Sigmoid colon (tissue), 7 donors: ENCODE data around the gene GRAMD1A. TPM values are rescaled to one million over a fixed set of nuclear protein-coding genes. Genes with fewer than 3 reads are reported as not detected.
A peak's percentile ranks its signal among the peaks of the same experiment; 100 is the strongest.

Source experiments
- DNase-seq: peaks from one replicate; pipeline ENCODE4 v3.0.0-alpha.2; 2019
- H3K27ac ChIP-seq, 4 donors: fragments of 200-600 bp; sonication (generic); one replicate each; pipeline ENCODE4 v1.5.1; 2016 to 2019; ENCODE audit warnings: mild to moderate bottlenecking in 1 of 4
- H3K27me3 ChIP-seq, 3 donors: fragments of 200-600 bp; sonication (generic); one replicate each; pipeline ENCODE4 v1.5.1; 2019; ENCODE audit warnings: mild to moderate bottlenecking in 1 of 3
- H3K36me3 ChIP-seq, 4 donors: fragments of 200-600 bp; sonication (generic); one replicate each; pipeline ENCODE4 v1.5.1; 2016 to 2019
- H3K4me1 ChIP-seq, 4 donors: fragments of 200-600 bp; sonication (generic); one replicate each; pipeline ENCODE4 v1.5.1; 2017 to 2019
- H3K4me3 ChIP-seq, 4 donors: fragments of 200-600 bp; sonication (generic); one replicate each; pipeline ENCODE4 v1.5.1; 2017 to 2019; ENCODE audit warnings: mild to moderate bottlenecking in 2 of 4, moderate library complexity in 1 of 4
- H3K9me3 ChIP-seq, 4 donors: fragments of 200-600 bp in 3 of 4; sonication (generic) in 3 of 4; one replicate each; pipeline versions ENCODE4 v1.5.1 to v1.6.1; 2013 to 2019
- EP300 ChIP-seq, 4 donors: sonication (generic); formaldehyde crosslinking; IDR thresholded peaks; one replicate each; pipeline ENCODE4 v1.6.1; 2017; ENCODE audit warnings: antibody characterized with exemption in 4 of 4
- POLR2A ChIP-seq, 2 donors: fragments of 450-650 bp; IDR thresholded peaks; one replicate each; pipeline ENCODE4 v1.6.1; 2016; ENCODE audit warnings: antibody characterized with exemption in 2 of 2, mild to moderate bottlenecking in 2 of 2, moderate library complexity in 2 of 2
- POLR2AphosphoS5 ChIP-seq, 4 donors: sonication (generic); formaldehyde crosslinking; IDR thresholded peaks; one replicate each; pipeline ENCODE4 v1.6.1; 2017; ENCODE audit warnings: antibody characterized with exemption in 4 of 4
- WGBS, 2 donors: extraction: QIAGEN DNeasy Blood & Tissue Kit; methylation state at CpG; one replicate each; pipeline ENCODE4 v1.1.7; 2013; 5-methylcytosine and 5-hydroxymethylcytosine counted together
- intact Hi-C: fragments of 100-400 bp; cut with DNase I; formaldehyde crosslinking; loops from one replicate; pipeline ENCODE4 v1.15.1; 2023
- polyA plus RNA-seq, 3 donors: library from polyadenylated mRNA; stranded (reverse); fragments of 200-250 nt; gene quantifications; one replicate each; pipeline ENCODE4 v1.2.3, GENCODE V29; 2013
- total RNA-seq, 4 donors: library from RNA; depleted of rRNA; stranded (reverse); fragments of >200 nt; gene quantifications; one replicate each; pipeline ENCODE4 v1.1.0, GENCODE V29; 2016
- TF ChIP-seq, protein P1 (sequence below), 4 experiments: fragments of 450-650 bp in 3 of 4; fragments of 200-600 bp in 1 of 4; IDR thresholded peaks; one replicate each; pipeline ENCODE4 v1.5.1; 2016 to 2019; ENCODE audit warnings: antibody characterized with exemption in 4 of 4, mild to moderate bottlenecking in 3 of 4, moderate library complexity in 2 of 4
- donor health status: healthy with polysubstance abuse.
- donor health status: Bipolar disorder and iron deficiency.
- donor health status: healthy.

GRAMD1A gene
- total and polyA plus RNA-seq, 7 donors, result 5.1 to 58.9 (median 30.3) TPM

DNA sequence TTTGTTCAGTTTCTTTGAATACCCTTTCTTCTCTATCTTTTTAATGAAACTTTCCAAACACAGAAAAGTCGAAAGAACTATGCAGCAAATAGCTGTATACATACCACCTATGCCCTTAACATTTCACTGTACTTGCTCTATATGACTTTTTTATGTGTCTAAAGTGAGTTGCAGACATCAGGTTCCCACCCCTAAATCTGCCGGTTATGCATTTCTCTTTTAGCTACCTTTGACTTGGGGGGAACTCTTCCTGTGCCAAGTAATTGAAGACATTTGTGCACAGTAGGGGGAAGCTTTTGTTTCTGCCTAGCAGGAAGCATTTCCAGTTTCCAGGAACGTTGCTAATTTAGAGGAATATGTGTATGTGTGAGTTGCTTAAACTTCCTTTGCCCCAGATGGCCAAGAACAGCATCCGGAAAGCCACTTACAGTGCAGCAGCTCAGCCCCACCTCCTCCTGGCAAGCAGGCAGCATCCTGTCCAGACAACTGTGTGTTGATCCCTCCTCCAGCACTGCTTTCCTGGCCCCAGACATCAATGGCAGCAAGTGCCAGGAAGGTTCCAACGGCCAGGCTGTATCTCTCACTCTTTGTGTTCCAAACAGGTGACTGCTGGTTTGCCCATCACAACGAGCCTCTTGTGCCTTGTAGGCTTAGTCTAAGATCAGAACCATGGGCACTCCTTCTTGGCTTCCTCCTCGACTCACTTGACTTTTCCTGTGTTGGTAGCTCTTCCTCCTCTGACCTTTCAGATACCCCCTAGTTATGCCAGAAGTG, 14.7 kb upstream of the GRAMD1A start:
- H3K36me3 ChIP-seq, result no peaks in the 10 kb centered on the region
- no peaks in the 10 kb centered on the region for H3K27me3 ChIP-seq
- no peak for DNase-seq
- no peaks in the 10 kb centered on the region for H3K9me3 ChIP-seq
- H3K4me1 ChIP-seq, result peaks cover 0 to 12% (median 0%) of the 10 kb centered on the region in 4 donors
- no peak overlapping the region for H3K4me3 ChIP-seq
- WGBS, 2 donors, result 20 to 22% methylated on average over 7 of the region's 7 CpGs
- intact Hi-C loops, result no loop called here
- TF ChIP-seq EP300 (IDR thresholded peaks at IDR 0.05), result peak in 1 of 4 donors; percentile 46
- TF ChIP-seq, protein P1, sequence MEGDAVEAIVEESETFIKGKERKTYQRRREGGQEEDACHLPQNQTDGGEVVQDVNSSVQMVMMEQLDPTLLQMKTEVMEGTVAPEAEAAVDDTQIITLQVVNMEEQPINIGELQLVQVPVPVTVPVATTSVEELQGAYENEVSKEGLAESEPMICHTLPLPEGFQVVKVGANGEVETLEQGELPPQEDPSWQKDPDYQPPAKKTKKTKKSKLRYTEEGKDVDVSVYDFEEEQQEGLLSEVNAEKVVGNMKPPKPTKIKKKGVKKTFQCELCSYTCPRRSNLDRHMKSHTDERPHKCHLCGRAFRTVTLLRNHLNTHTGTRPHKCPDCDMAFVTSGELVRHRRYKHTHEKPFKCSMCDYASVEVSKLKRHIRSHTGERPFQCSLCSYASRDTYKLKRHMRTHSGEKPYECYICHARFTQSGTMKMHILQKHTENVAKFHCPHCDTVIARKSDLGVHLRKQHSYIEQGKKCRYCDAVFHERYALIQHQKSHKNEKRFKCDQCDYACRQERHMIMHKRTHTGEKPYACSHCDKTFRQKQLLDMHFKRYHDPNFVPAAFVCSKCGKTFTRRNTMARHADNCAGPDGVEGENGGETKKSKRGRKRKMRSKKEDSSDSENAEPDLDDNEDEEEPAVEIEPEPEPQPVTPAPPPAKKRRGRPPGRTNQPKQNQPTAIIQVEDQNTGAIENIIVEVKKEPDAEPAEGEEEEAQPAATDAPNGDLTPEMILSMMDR (IDR thresholded peaks at IDR 0.05), result no peak
- peak in 2 of 4 donors; percentile 28 to 59 for TF ChIP-seq POLR2AphosphoS5 (IDR thresholded peaks at IDR 0.05)
- no peak for TF ChIP-seq POLR2A (IDR thresholded peaks at IDR 0.05)
- peak overlapping the region in 2 of 4 donors; percentile 23 to 26 for H3K27ac ChIP-seq

DNA sequence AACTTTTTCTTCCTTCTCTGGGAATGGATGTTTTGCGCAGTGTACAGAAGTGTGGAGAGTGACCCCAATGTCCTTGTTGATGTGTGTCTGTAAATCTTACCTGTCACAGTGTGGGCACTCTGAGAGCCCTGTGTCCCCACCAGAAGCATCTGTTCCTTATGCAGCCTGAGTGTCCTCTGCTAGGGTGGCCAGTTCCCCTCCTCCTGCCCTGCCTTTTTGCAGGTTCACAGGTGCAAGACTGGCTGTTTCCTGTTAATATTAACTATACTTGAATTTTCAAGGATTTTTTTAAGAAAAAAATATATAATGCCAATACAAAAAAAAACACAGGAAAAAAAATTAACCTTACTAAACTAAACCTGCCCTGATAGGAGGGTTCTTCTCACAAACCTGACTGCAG, 12.0 kb upstream of the GRAMD1A start:
- Histone ChIP-seq H3K27ac (no peak overlapping the region), H3K4me3 (no peak overlapping the region), H3K4me1 (peaks cover 0 to 12% (median 0%) of the 10 kb centered on the region in 4 donors), H3K36me3 (no peaks in the 10 kb centered on the region), H3K9me3 (no peaks in the 10 kb centered on the region), H3K27me3 (no peaks in the 10 kb centered on the region)
- WGBS, 2 donors, result 94 to 100% methylated on average over 1 of the region's 1 CpG
- DNase-seq, result no peak
- intact Hi-C loops, result no loop called here
- TF ChIP-seq POLR2AphosphoS5 (IDR thresholded peaks at IDR 0.05) (no peak), POLR2A (IDR thresholded peaks at IDR 0.05) (no peak), EP300 (IDR thresholded peaks at IDR 0.05) (no peak)
- TF ChIP-seq, protein P1 (IDR thresholded peaks at IDR 0.05), result no peak

GRCh38 chr19:34989298-34989697, 10.8 kb upstream of the GRAMD1A start:
- no peak for TF ChIP-seq EP300 (IDR thresholded peaks at IDR 0.05)
- no peak for TF ChIP-seq POLR2A (IDR thresholded peaks at IDR 0.05)
- TF ChIP-seq, protein P1 (IDR thresholded peaks at IDR 0.05), result no peak
- no peak for TF ChIP-seq POLR2AphosphoS5 (IDR thresholded peaks at IDR 0.05)

DNA sequence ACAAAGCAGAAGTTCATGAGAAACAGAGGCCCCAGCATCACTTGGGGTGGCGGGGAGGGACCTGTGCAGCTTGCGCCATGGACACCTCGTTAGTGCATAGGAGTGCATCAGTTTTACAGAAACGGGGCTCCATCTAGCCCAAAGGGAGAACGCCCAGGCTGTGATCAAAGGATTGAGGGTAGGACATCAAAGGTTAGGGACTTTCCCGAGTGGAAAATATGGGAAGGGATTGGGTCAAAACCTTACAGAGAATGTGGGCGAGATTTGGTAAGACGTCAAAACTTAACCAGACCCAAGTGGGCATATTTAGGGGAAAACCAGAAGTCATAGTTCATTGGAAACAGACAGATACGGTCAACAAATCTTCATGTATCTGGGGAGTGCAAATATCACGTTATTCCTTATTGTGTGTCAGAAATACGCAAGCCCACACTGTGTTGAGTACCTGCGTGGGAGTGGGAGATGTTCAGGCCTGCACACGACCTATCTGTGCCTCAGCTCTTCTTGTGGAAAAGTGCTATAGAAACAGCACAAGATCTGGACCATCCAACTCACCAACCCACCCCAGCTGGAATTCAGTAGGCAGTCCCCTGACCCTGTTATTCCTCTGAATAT, 9.4 kb upstream of the GRAMD1A start:
- Histone ChIP-seq H3K36me3 (no peaks in the 10 kb centered on the region), H3K4me3 (no peak overlapping the region), H3K27ac (no peak overlapping the region), H3K27me3 (no peaks in the 10 kb centered on the region), H3K4me1 (peaks cover 0 to 2% (median 0%) of the 10 kb centered on the region in 4 donors), H3K9me3 (no peaks in the 10 kb centered on the region)
- WGBS, 2 donors, result 77 to 87% methylated on average over 13 of the region's 13 CpGs
- intact Hi-C loops, result no loop called here
- no peak for TF ChIP-seq POLR2AphosphoS5 (IDR thresholded peaks at IDR 0.05)
- TF ChIP-seq POLR2A (IDR thresholded peaks at IDR 0.05), result no peak
- no peak for TF ChIP-seq EP300 (IDR thresholded peaks at IDR 0.05)
- TF ChIP-seq, protein P1 (IDR thresholded peaks at IDR 0.05), result no peak
- no peak for DNase-seq

More at GRCh38 chr19:34989298-34989697, 10.8 kb upstream of the GRAMD1A start:
- intact Hi-C loops, result no loop called here
- H3K27me3 ChIP-seq, result no peaks in the 10 kb centered on the region
- no peaks in the 10 kb centered on the region for H3K36me3 ChIP-seq
- no peak overlapping the region for H3K27ac ChIP-seq
- DNase-seq, result no peak
- WGBS, 2 donors, result 81 to 87% methylated on average over 6 of the region's 6 CpGs
- H3K4me3 ChIP-seq, result no peak overlapping the region
- no peaks in the 10 kb centered on the region for H3K9me3 ChIP-seq
- H3K4me1 ChIP-seq, result peaks cover 0 to 12% (median 0%) of the 10 kb centered on the region in 4 donors
